NCI-H510A (cell line): Measurements from ENCODE around the gene CPLX1.

Experiments
- DNase-seq: peaks from one replicate; lab custom pipeline; 2025; lab: John Stamatoyannopoulos, UW

The CPLX1 gene

DNA sequence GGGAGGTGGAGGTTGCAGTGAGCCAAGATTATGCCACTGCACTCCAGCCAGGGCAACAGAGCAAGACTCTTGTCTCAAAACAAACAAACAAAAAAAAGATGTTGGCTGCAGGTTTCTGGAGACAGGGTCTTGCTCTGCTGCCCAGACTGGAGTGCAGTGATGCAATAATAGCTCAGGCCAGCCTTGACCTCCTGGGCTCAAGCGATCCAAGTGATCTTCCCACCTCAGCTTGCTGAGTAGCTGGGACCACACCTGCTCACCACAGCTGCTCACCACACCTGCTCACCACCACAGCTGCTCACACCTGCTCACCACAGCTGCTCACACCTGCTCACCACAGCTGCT lies 29.9 kb upstream of the CPLX1 start:
- no peak for DNase-seq

- DNase-seq: no peak
These were observed 28.4 kb upstream of the CPLX1 start for GRCh38 chr4:854356-854755.

DNA sequence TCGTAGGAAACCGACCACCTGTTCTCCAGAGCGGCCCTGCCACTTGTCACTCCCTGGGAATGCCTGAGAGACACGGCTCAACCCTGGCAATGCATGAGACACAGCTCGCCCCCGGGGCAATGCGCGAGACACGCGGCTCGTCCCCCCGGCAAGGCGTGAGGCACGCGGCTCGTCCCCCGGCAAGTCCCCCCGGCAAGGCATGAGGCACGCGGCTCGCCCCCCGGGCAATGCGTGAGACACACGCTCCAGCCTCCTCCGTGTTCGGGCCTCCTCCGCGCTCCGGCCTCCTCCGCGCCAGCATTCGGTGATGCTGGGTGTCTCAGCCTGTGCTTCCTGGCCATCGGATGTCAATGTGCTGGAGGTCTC lies 27.5 kb upstream of the CPLX1 start:
- no peak for DNase-seq

- DNase-seq: no peak
These were observed 25.9 kb upstream of the CPLX1 start for GRCh38 chr4:851701-852430.

DNA sequence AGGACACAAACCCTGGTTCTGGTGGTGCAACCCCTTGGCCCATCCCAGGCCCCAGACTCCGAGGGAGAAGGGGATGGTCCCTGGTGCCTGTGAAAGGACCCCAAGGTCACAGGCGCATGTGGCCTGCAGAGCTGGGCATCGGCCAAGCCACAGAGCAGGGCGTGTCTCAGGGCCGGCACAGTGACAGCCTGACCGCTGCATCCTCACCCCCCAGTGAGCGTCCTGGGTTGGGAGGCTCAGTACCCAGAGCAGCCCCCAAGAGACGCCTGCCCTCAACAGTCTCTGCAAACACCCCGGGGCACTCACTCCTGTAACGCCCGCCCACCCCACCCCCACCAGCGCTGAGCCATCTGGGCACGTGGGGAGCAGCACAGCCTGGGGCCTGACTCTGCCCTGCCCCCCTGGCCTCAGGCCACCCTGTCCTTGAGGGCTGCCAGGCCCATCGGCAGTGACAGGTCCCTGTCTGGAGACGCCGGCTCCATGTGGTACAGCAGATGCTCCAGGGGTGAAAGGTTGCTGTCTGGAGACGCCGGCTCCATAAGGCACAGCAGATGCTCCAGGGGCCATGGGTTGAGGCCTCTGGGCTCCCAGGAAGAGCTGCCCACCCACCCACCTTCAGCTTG lies 24.5 kb upstream of the CPLX1 start:
- DNase-seq: no peak

- no peak for DNase-seq
These were observed 23.7 kb upstream of the CPLX1 start for GRCh38 chr4:849478-850175.

DNA sequence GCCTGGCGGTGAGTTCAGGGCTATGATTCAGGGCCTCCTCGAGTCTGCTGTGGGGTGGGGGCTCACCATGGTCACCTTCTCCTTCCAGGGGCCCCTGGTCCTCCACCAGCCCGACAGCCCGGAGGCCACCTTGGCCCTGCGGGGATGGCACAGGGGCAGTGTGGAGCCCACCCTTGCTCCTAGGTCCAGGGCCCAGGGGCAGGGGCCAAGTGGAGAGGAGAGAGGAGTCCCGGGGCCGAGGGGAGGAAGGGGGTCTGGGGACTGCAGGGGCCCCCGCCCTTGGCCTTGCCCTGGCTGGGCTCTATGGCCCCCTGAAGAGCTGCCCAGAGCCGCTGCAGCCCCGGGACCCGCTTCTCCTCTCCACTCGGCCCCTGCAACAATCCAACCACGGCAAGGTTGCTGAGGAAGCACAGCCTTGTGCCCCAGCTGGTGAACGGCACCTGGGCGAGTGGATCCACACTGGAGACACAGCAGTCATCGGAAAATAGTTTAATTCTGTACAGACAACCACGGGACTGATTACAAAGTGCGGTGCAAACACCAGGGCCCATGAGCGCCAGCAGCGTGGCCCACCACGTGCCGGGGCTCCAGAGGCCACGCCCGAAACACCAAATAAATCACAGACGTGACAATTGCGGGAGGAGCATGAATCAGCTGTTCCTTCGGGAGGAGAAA lies 23.0 kb upstream of the CPLX1 start:
- no peak for DNase-seq

DNA sequence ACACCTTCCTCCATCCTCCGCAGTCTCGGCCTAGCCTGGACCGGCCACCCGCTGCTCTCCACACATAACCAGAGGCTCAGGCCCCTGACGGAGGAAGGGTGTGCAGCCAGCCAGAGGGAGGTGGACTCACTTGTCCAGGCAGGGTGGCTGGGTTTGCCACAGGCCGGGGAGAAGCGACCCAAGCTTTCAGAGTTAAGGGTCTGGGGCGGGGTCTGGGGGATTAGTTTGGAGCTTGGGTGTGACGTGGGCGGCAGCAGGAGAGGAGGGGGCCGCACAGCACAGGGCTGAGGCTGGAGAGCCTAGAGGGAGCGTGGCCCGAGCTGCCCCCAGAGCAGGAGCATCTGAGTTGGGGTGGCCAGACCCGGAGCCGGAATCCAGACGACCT lies 22.4 kb upstream of the CPLX1 start:
- no peak for DNase-seq

GRCh38 chr4:845836-846251 lies 19.9 kb upstream of the CPLX1 start:
- DNase-seq: no peak

- no peak for DNase-seq
These were observed 19.4 kb upstream of the CPLX1 start for GRCh38 chr4:845233-845835.

DNA sequence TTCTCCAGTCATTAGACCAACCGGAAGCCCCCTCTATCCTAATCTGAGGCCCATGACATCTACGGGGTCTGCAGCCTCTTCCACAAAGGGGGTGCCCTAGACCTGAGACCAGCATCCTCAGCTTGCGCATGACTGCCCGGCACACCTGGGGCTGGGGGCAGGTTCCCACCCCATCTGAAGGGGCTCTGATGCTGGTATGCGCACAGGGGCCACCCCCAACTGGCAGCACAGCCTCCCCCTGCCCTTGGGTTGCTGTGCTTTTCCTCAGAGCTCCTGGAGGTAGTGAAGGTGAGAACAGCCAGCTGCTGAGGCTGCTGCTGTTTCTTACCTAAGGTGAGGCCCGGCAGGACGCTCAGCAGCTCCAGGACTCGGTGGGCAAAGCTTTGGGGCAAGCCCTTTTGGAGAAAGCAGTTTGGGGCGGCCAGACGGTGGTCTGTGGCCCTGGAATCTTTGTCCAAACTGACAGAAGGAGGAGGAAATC lies 18.9 kb upstream of the CPLX1 start:
- DNase-seq: no peak

- no peak for DNase-seq
These were observed 13.9 kb upstream of the CPLX1 start for GRCh38 chr4:839675-840443.

GRCh38 chr4:837772-838171 lies 11.8 kb upstream of the CPLX1 start:
- DNase-seq: no peak

DNA sequence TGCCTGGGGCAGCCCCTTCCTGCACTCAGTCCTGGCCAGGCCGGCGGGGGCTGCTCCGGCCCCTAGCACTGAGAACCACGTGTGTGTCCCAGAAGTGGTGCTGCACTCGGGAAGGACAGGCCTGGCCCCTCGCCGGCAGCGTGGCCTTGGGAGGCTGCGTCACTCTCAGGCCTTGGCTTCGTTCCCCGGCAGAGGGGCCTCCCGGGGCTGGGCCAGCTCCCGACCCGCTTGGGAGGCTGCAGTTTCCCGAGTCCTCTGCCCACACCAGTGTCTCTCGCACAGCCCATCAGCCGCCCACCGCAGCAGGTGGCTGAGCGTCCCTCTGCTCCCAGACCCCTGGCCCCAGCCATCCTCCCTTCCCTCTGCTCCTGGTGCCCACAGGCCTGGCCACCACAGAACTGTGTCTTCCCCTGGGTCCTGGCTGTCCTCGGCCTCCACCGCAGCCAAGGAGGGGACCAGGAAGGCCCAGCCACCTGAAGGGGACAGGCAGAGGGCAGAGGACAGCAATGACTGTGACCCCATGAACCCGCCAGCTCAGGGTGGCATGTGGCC lies 10.9 kb upstream of the CPLX1 start:
- no peak for DNase-seq

DNA sequence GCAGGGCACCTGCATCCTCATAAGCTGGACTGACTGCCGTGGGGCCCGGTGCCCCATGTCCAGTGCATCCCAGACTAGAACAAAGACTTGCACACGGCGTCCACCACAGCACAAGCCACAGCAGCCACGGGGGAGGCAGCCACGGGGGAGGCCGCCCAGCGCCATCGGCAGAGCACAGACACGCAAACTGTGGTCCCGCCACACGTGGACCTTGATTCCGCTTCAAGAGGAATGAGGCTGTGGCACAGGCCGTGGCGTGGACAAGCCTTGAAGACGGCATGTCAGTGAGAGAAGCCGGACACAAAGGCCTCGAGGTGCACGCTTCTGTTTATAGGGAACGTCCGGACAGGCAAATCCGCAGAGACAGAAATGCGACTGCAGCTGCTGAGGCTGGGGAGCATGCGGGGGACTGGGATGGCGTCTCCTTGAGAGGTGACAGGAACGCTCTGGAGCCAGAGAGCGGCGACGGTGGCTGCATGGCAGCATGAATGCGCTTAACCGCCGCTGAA lies 10.1 kb upstream of the CPLX1 start:
- no peak for DNase-seq

GRCh38 chr4:835148-836002 lies 9.4 kb upstream of the CPLX1 start:
- peak; percentile 55 for DNase-seq

DNA sequence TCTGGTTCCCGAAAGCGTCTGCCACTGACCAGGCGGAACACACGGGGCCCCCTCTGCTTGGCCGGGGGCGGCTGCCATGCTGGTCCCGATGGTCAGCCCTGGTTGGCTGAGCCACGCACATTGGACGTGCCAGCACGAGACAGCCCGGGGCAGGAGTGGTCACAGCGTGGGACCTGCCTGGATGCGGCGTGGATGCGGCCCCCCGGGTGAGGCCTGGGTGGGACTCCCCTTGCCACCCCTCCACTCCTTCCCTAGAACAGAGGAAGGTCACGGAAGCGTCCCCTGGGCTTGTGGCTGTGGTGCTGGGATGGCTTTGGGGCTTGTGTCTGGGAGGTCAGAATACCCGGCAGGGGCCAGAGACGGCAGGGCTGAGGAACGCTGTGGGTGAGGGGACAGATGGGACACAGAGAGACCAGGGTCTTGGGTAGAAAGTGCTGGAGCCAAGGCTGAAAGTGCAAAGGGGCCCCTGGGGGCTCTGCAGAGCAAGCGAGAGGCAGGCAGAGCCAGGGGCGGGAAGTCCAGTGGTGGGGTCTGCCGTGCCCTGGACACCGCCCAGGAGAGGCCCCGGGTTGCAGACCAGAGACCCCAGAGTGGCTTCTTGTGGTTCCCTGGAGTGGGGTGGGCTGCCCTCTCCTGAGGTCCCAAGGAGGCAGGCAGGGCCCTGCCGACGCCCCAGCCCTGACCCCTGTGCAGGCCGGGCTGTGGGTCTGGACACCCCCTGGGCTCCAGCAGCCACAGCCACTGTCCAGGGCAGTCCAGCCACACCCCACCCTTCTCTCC lies 8.6 kb upstream of the CPLX1 start:
- no peak for DNase-seq

GRCh38 chr4:833731-834367 lies 7.9 kb upstream of the CPLX1 start:
- no peak for DNase-seq

DNA sequence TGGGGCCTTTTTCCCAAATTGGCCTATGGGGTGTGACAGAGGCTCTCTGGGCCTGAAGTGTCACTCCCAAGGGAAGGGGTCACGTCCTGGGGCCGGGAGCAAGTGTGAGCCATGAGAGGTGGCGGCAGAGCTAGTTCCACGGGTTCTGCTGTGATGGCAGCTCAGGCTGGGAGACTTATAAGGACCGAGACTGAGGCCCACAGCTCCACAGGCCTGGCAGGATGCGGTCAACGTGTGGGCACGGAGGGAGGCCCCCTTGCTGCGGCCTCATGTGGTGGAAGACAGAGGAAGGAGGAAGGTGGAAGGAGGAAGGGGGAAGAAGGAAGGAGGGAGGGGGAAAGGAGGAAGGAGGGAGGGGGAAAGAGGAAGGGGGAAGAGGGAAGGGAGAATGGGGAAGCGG lies 7.2 kb upstream of the CPLX1 start:
- DNase-seq: no peak
